GM06990 (cell line): ENCODE measurements around the gene HECW1.

ENCODE experiments used
- DNase-seq: peaks from one replicate; pipeline ENCODE4 v3.0.0-alpha.2; 2011; ENCODE audit not compliant: insufficient read length; ENCODE audit errors: extremely low read depth
- H3K27me3 ChIP-seq: replicated peaks from 2 replicates; pipeline ENCODE4 v1.6.0; 2011; ENCODE audit warnings: low read length; ENCODE audit not compliant: control insufficient read depth, insufficient read depth
- H3K36me3 ChIP-seq: 2 replicates; pipeline ENCODE4 v1.5.1; 2011; ENCODE audit warnings: low read length; ENCODE audit not compliant: control insufficient read depth, insufficient read depth
- H3K4me3 ChIP-seq: replicated peaks from 2 replicates; pipeline ENCODE4 v1.5.1; 2011; ENCODE audit warnings: low read depth, mild to moderate bottlenecking, control low read depth, low read length
- CTCF ChIP-seq: IDR thresholded peaks from 2 replicates; pipeline ENCODE4 v1.5.1; 2011; ENCODE audit warnings: low read length, control low read depth, mild to moderate bottlenecking, inconsistent platforms; ENCODE audit not compliant: insufficient read depth, poor library complexity, severe bottlenecking

The HECW1 gene

GRCh38 chr7:43290978-43291377 lies 178.5 kb downstream of the HECW1 start:
- Histone ChIP-seq H3K36me3 (no peaks in the 10 kb centered on the region), H3K4me3 (no peak overlapping the region), H3K27me3 (no peaks in the 10 kb centered on the region)
- no peak for TF ChIP-seq CTCF
- no peak for DNase-seq

- Histone ChIP-seq H3K27me3 (no peaks in the 10 kb centered on the region), H3K36me3 (no peaks in the 10 kb centered on the region), H3K4me3 (no peak overlapping the region)
- DNase-seq = no peak
- no peak for TF ChIP-seq CTCF
Observed at GRCh38 chr7:43291789-43292188, 179.3 kb downstream of the HECW1 start.

- H3K4me3 ChIP-seq = no peak overlapping the region
Observed at GRCh38 chr7:43292384-43292783, 179.9 kb downstream of the HECW1 start.

GRCh38 chr7:43294080-43294630 lies 181.7 kb downstream of the HECW1 start:
- no peak for DNase-seq

More at GRCh38 chr7:43292384-43292783, 179.9 kb downstream of the HECW1 start:
- H3K36me3 ChIP-seq = no peaks in the 10 kb centered on the region
- TF ChIP-seq CTCF = no peak
- no peak for DNase-seq
- no peaks in the 10 kb centered on the region for H3K27me3 ChIP-seq

GRCh38 chr7:43295429-43295828 lies 183.0 kb downstream of the HECW1 start:
- no peak overlapping the region for H3K4me3 ChIP-seq
- TF ChIP-seq CTCF = no peak
- no peaks in the 10 kb centered on the region for H3K36me3 ChIP-seq
- DNase-seq = no peak
- H3K27me3 ChIP-seq = peaks cover 2% of the 10 kb centered on the region; the same call in 1 of the 2 replicates

More at GRCh38 chr7:43294080-43294630, 181.7 kb downstream of the HECW1 start:
- Histone ChIP-seq H3K36me3 (no peaks in the 10 kb centered on the region), H3K4me3 (no peak overlapping the region), H3K27me3 (no peaks in the 10 kb centered on the region)
- no peak for TF ChIP-seq CTCF

DNA sequence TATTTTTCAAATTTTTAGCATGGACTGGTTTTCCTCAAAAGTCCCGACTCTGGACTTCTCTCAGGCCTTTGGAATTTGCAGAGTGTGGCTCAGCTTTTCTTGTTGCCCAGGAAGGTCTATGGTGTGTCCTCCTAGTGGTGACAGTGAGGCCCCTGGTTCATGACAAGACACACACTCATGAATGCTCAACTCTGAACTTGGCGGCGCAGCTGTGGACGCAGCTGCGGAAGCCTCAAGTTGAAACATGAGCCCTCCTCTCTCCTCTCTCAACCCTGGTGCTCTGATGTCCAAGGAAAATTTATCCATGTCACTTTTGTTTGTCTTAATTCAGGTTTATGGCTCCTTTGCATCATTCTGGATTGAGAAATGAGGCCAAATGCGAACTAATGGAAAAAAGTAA lies 183.9 kb downstream of the HECW1 start:
- no peak for DNase-seq

More for the DNA sequence above, 183.9 kb downstream of the HECW1 start:
- H3K4me3 ChIP-seq = no peak overlapping the region
- peaks cover 2% of the 10 kb centered on the region; the same call in 1 of the 2 replicates for H3K27me3 ChIP-seq
- TF ChIP-seq CTCF = no peak
- no peaks in the 10 kb centered on the region for H3K36me3 ChIP-seq
